HG02885 (cell line): Measurements from ENCODE around the gene ATP6V0A1.
"Not testable (repeated sequence)": the region's sequence is repeated elsewhere in the genome, so short reads cannot be mapped to it uniquely, and the experiment has no call there.

ENCODE experiments used
- ATAC-seq: cut with Tn5 transposase; IDR thresholded peaks from one replicate; pipeline ENCODE4 v1.9.1; 2021; ENCODE audit warnings: mild to moderate bottlenecking; ENCODE audit not compliant: unreplicated experiment, poor library complexity

The ATP6V0A1 gene

DNA sequence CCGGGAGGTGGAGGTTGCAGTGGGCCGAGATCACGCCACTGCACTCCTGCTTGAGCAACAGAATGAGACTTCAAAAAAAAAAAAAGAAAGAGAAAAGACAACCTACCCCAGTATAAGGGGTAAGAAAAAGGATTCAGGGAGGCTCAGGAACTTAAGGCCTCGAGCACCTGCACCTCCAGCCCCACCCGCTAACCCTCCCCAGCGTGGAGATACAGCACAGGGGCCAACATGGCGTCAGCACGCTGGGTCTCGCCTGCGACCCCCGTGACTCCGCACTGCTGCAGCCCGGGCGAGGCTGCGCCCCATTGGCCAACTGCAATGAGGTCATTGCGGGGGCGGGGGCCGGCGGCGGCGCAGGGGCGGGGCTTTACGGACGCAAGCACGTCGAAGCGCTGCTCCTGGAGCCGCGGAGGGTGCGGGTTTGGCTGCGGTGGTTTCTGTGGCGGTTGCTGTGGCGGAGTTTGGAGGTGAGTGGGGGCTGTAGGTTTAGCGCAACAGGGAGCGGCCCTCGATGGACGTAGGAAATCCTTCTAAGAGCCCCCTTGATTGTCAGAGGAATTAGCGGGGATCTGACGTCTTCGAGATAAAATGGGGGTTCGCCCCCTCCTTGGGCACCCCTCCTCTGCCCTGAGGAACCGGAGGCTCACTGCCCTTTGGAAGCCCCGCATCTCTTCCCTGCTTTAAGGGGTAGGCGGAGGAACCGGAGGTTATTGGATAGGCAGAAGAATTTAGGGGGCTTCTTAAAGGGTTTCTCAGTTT lies at the start of gene ATP6V0A1:
Gene ATP6V0A1 (plus strand): TSS at position 382 of the 759 bp plus-strand sequence. CDS start 2,017 bp downstream, outside the sequence.
- peak; percentile 81 for ATAC-seq

DNA sequence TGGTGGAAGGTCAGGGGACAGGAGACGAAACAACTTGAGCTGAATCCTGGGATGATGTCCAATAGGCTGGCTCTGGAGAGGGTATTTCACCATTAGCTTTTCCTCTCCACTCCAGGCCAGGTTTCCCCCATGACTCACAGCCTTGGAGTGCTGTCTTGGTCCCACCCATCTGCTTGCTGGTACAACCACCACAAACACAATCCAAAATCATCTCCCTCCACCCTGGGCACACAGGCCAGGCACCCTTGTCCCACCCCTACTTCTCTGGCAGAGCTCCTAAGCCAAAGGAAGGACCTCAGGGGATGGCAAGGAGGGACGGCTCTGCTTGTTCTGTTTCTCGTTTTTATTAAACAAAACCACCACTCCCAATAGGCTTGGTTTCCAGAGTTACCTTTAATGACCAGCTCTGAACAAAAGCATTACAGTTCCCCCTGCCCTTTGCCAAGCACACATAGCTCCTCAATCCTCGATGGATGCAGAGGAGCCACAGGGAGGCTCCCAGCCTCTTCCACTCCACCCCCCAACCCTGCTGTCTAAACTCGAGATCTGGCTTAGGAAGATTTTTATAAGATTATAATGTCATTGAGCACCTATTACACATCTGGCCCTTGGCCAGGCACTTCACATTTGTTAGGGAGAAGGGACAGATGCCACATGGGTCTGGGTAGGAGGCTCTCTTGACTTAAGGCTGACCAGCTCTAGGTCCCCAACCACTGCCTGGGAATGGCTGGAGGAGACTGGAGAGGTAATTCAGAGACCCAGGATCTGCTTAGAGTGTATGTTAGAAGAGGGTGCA lies 49.0 kb upstream of the ATP6V0A1 start:
- no peak for ATAC-seq

GRCh38 chr17:42410319-42410685 lies 48.4 kb upstream of the ATP6V0A1 start:
- ATAC-seq, result no peak

DNA sequence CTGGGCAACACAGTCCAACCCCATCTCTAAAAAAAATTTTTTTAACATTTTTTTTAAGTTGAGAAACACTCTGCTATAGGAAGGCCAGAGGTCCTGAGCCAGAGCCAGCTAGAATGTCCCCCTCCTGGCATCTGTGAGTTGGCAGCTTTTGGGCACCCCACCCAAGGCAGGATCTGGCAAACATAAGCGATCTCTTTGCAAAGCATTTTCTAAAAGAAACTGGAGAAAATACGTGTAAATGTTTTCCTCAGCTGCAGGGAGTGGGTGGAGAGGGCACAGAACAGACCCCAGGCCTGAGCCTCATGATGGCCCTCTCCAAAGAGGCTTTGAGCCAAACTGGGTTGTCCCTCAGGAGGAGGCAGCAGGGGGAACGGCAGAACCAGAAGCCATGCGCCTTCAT lies 47.3 kb upstream of the ATP6V0A1 start:
- no peak for ATAC-seq

GRCh38 chr17:42411905-42412679 lies 46.6 kb upstream of the ATP6V0A1 start:
- ATAC-seq, result no peak

GRCh38 chr17:42413464-42414040 lies 45.1 kb upstream of the ATP6V0A1 start:
- no peak for ATAC-seq

DNA sequence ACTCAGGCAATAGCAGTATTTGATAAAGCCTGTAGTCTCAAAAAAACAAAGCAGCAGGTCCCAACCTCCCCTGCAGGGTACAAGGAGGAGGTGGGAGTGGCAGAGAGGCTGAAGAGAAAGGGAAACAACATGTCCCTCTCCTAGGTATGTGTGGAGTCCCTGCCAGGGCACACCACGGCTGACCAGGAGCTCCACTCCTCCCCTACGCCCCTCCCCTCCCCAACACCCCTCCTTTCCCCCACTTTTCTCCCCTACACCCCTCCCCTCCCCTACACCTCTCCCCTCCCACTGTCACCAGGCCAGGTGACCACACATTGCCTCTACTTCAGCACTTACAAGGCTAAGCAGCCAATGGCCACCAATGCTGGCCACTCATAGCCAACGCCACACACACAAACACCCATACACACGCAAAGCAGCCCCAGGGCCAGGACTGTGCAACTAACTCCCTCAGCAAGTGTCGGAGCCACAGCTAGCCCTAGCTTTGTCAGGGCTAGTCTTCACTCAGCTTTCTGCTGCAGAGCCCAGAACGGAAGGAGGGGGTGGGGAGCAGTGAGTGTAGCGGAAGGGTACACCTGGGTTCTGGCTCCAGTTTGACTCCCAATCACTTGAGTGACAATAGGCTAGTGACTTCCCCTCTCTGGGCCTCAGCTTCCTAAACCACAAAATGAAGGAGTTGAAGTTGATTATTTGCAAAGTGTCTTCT lies 43.8 kb upstream of the ATP6V0A1 start:
- ATAC-seq, result no peak

GRCh38 chr17:42417981-42418380 lies 40.7 kb upstream of the ATP6V0A1 start:
- ATAC-seq, result not testable (repeated sequence)

GRCh38 chr17:42421136-42421506 lies 37.6 kb upstream of the ATP6V0A1 start:
- no peak for ATAC-seq

- no peak for ATAC-seq
Measured at GRCh38 chr17:42421507-42422338, 37.0 kb upstream of the ATP6V0A1 start.

- no peak for ATAC-seq
Measured at GRCh38 chr17:42422412-42422957, 36.2 kb upstream of the ATP6V0A1 start.

GRCh38 chr17:42422958-42423712 lies 35.5 kb upstream of the ATP6V0A1 start, which contains the start of gene CAVIN1:
Gene CAVIN1 (minus strand): TSS chr17:42423256. CDS start chr17:42423097, 159 bp downstream.
- ATAC-seq, result no peak

- ATAC-seq, result no peak
Measured at GRCh38 chr17:42423766-42424165, 34.9 kb upstream of the ATP6V0A1 start.

- no peak for ATAC-seq
Measured at GRCh38 chr17:42424991-42425610, 33.6 kb upstream of the ATP6V0A1 start.

DNA sequence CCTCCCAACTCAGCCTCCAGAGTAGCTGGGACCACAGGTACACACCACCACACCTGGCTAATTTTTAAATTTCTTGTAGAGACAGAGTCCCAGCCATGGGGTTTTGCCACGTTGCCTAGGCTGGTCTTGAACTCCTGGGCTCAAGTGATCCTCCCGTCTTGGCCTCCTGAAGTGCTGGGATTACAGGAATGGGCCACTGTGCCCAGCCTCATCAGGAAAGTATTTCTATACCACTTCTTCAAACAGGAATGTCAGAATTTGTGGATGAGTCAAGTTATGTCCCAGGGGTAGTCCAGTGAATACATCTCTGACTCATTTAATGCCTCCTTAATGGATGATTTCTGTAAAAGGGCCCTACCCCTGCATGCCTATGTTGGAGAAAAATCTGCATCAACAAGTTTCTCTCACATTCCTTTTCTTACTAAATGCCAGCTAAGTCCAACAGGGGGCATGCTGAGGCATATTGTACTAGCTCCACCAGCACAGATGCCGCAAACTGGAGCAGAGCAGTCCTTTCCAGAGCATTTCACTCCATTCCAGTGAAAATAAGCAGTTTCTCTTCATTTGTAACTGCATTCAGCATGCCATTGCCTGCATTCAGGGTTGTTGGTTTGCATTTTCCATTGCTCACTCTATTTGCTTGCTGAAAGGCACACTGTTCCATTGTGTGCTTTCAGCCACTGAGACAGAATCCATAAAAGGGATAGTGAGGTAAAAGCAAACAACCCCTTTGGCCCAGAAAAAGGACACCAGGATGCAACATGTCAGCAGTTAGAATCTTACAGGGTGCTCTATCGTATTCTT lies 30.3 kb upstream of the ATP6V0A1 start:
- ATAC-seq, result no peak

DNA sequence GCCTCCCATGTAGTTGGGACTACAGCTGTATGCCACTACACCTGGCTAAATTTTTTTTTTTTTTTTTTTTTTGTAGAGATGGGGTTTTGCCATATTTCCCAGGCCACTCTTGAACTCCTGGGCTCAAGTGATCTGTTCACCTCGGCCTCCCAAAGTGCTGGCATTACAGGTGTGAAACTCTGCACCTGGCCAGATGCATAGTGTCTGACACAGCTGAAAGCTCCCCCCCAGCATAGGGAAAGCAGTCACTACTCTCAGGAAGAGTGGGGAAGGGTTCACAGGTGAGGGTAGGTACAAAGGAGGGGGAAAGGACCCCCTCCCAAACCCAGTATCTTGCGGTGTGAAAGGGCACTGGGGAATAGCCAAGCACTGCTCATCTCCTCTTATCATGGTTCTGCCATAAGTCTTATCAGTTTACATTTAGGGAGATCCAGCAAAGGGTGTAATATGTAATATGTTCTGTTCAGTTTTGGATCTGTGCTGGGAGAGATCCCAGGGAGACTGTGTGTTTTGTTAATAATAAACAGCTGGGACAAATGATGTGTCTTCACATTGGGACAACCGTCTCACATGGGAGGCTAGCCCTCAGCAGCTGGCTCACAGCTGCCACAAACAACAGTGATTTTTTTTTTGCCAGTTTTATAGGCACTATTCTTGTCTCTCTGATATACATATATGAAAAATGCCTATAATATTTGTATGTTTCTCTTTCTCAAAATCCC lies 28.8 kb upstream of the ATP6V0A1 start:
- ATAC-seq, result no peak
